ENCODE measurements around the gene ST6GAL1. TPM values are rescaled to one million over a fixed set of nuclear protein-coding genes. Genes with fewer than 3 reads are reported as not detected.
"Not testable (repeated sequence)": the region's sequence is repeated elsewhere in the genome, so short reads cannot be mapped to it uniquely, and the experiment has no call there.

The ST6GAL1 gene
- total and polyA plus RNA-seq, 2 of the 4 experiments (the other 2 are of a cell fraction): 1.4 to 2.9 TPM

- in situ Hi-C loops (cut with MboI; ENCODE audit: low sequenced_read_pairs); DNase-seq; H4K5ac ChIP-seq (ENCODE audit: low read depth, low read length); H2BK15ac ChIP-seq (ENCODE audit: low read depth, low read length); H3K79me1 ChIP-seq (ENCODE audit: low read depth in 1 of 2, low read length in 2 of 2); H3K4me2 ChIP-seq (ENCODE audit: low read depth, low read length); H4K91ac ChIP-seq (ENCODE audit: insufficient read depth, low read depth, low read length); H3K27me3 ChIP-seq (ENCODE audit: control insufficient read depth, insufficient read depth, low read length); H4K20me1 ChIP-seq (ENCODE audit: insufficient read depth, low read length); H2AK5ac ChIP-seq (ENCODE audit: low read depth, low read length); H2BK5ac ChIP-seq (ENCODE audit: low read depth, low read length, poor library complexity, severe bottlenecking); H3K23ac ChIP-seq (ENCODE audit: low read depth, low read length); H3K36me3 ChIP-seq (ENCODE audit: control insufficient read depth, insufficient read depth, low read length); H3K18ac ChIP-seq (ENCODE audit: low read depth, low read length); intact Hi-C loops (cut with micrococcal nuclease); H3K9me3 ChIP-seq (ENCODE audit: control insufficient read depth, insufficient read depth, low read length); H3K27ac ChIP-seq (ENCODE audit: insufficient read depth, low read length); H2BK20ac ChIP-seq (ENCODE audit: low read depth, low read length); H3K9me1 ChIP-seq (ENCODE audit: insufficient read depth, low read length); H2BK120ac ChIP-seq (ENCODE audit: low read depth, low read length); CTCF ChIA-PET; H3K4me3 ChIP-seq (ENCODE audit: insufficient read depth, low read depth, low read length); H4K8ac ChIP-seq (ENCODE audit: low read depth in 2 of 2, low read length in 2 of 2); H2AFZ ChIP-seq (replicated peaks; ENCODE audit: low read length, poor library complexity); H3K56ac ChIP-seq (ENCODE audit: extremely low read depth, insufficient read depth, low read length); H3K4me1 ChIP-seq (ENCODE audit: control insufficient read depth, insufficient read depth, low read length); BruUV-seq (replicated peaks); H2AK9ac ChIP-seq (replicated peaks; ENCODE audit: low read depth, low read length, poor library complexity); H3K4ac ChIP-seq (ENCODE audit: low read depth, low read length); ATAC-seq (ENCODE audit: low read depth); dilution Hi-C loops (cut with HindIII; ENCODE audit: low sequenced_read_pairs, unreplicated experiment); POLR2A ChIA-PET (ENCODE audit: unreplicated experiment); H3K14ac ChIP-seq (replicated peaks; ENCODE audit: low read depth, low read length); H3K9ac ChIP-seq (ENCODE audit: low read depth, low read length): not testable (repeated sequence)
- WGBS, 2 experiments (ENCODE audit: extremely low coverage in 2 of 2, insufficient read length in 1 of 2): 78% methylated on average over 5 of the region's 10 CpGs; no CpG with 5 or more reads in 1 of the 2 experiments
These were observed 40.8 kb downstream of the ST6GAL1 start for GRCh38 chr3:186971106-186971505.
